ENCODE measurements around the gene PDE11A. TPM values are rescaled to one million over a fixed set of nuclear protein-coding genes. Genes with fewer than 3 reads are reported as not detected.

The PDE11A gene
- total RNA-seq, 1 experiment from 2014 or later: 0.13 TPM

- no CpG with 5 or more reads among the region's 9 CpGs for WGBS (ENCODE audit: extremely low coverage, insufficient read length, low lambda C conversion rate)
- no peak overlapping the region for H4K91ac ChIP-seq (ENCODE audit: insufficient read length, low read depth, low read length)
- H3K27me3 ChIP-seq (ENCODE audit: insufficient read depth, low read length): no peaks in the 10 kb centered on the region
- H2AK5ac ChIP-seq (ENCODE audit: insufficient read length, low read length): no peak overlapping the region
- no peak overlapping the region for H2AFZ ChIP-seq (ENCODE audit: low read length)
- H2BK120ac ChIP-seq (ENCODE audit: low read depth, low read length, poor library complexity, severe bottlenecking): no peak overlapping the region
- no peak overlapping the region for H3K56ac ChIP-seq (ENCODE audit: insufficient read length, low read depth, low read length)
- H2BK12ac ChIP-seq (ENCODE audit: insufficient read length, low read depth, low read length): no peak overlapping the region
- H3K4me1 ChIP-seq (ENCODE audit: insufficient read depth, low read length): no peaks in the 10 kb centered on the region; the same call in 1 of the 2 replicates
- no peak for DNase-seq
- no peak overlapping the region for H3T11ph ChIP-seq (ENCODE audit: low read length)
- no peak overlapping the region for H4K5ac ChIP-seq (ENCODE audit: insufficient read length, low read depth, low read length)
- H3K18ac ChIP-seq (ENCODE audit: insufficient read length, low read depth, low read length): no peak overlapping the region
- Mint-ChIP-seq H3K9me3 (no peaks in the 10 kb centered on the region), H3K4me1 (0 out of 4 replicates have a peak, but pooled peaks cover 0 to 5% of the 10 kb centered on the region in 2 experiments), H3K4me3 (no peak overlapping the region), H3K27me3 (ENCODE audit: low read depth) (peaks cover 17% of the 10 kb centered on the region; the same call in 1 of the 2 replicates), H3K27ac (no peak overlapping the region), H3K36me3 (ENCODE audit: insufficient read depth in 1 of 3, low read depth in 3 of 3) (no peaks in the 10 kb centered on the region)
- H3K27ac ChIP-seq (ENCODE audit: insufficient read length, low read depth, low read length): no peak overlapping the region
- no peak overlapping the region for H2BK15ac ChIP-seq (ENCODE audit: low read depth, low read length)
- no peak overlapping the region for H3K14ac ChIP-seq (ENCODE audit: insufficient read depth, low read length)
- no peak overlapping the region for H2BK5ac ChIP-seq (ENCODE audit: insufficient read length, low read length)
- no peak overlapping the region for H3K4ac ChIP-seq (ENCODE audit: low read depth, low read length)
- TF ChIP-seq, protein P1, sequence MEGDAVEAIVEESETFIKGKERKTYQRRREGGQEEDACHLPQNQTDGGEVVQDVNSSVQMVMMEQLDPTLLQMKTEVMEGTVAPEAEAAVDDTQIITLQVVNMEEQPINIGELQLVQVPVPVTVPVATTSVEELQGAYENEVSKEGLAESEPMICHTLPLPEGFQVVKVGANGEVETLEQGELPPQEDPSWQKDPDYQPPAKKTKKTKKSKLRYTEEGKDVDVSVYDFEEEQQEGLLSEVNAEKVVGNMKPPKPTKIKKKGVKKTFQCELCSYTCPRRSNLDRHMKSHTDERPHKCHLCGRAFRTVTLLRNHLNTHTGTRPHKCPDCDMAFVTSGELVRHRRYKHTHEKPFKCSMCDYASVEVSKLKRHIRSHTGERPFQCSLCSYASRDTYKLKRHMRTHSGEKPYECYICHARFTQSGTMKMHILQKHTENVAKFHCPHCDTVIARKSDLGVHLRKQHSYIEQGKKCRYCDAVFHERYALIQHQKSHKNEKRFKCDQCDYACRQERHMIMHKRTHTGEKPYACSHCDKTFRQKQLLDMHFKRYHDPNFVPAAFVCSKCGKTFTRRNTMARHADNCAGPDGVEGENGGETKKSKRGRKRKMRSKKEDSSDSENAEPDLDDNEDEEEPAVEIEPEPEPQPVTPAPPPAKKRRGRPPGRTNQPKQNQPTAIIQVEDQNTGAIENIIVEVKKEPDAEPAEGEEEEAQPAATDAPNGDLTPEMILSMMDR (conservative IDR thresholded peaks at IDR 0.05): no peak
- H3K4me2 ChIP-seq (ENCODE audit: insufficient read depth, insufficient read length, low read length): no peak overlapping the region
- no peak overlapping the region for H2BK20ac ChIP-seq (ENCODE audit: low read depth, low read length, poor library complexity, severe bottlenecking)
- no peaks in the 10 kb centered on the region for H3K79me1 ChIP-seq (ENCODE audit: insufficient read depth, low read depth, low read length, poor library complexity, severe bottlenecking)
- no peaks in the 10 kb centered on the region for H3K79me2 ChIP-seq (ENCODE audit: insufficient read depth, low read length)
- no peaks in the 10 kb centered on the region for H3K23me2 ChIP-seq (ENCODE audit: insufficient read length, low read depth, low read length, poor library complexity, severe bottlenecking)
- no peak overlapping the region for H3K9ac ChIP-seq (ENCODE audit: extremely low read depth, insufficient read length, low read length)
- H3K9me3 ChIP-seq (ENCODE audit: control insufficient read depth, low read depth, low read length): no peaks in the 10 kb centered on the region
- H4K20me1 ChIP-seq (ENCODE audit: control insufficient read depth, insufficient read depth, insufficient read length): no peaks in the 10 kb centered on the region
- no peak overlapping the region for H4K8ac ChIP-seq (replicated peaks; ENCODE audit: insufficient read length, low read depth, low read length)
- no peak overlapping the region for H3K23ac ChIP-seq (ENCODE audit: insufficient read length, low read depth, low read length)
Observed at GRCh38 chr2:177708660-177709444, 363.7 kb downstream of the PDE11A start.
